Activated T-helper 2 cell treated with anti-CD3 and anti-CD28 coated beads, Interferon-gamma antibody, Interleukin-2, Interleukin-4, amounts not matched to agents 10 μg/mL and 5 μg/mL and 100 μg/mL, durations not matched to agents 14 hours and 24 hours and 36 hours (primary cell): Measurements from ENCODE around the gene ZNF629. TPM values are rescaled to one million over a fixed set of nuclear protein-coding genes. Genes with fewer than 3 reads are reported as not detected.

Source experiments
- DNase-seq: peaks from one replicate; pipeline ENCODE4 v3.0.0; 2021; ENCODE audit warnings: low spot score
- H3K27ac Mint-ChIP-seq: one replicate; pipeline ENCODE4 v1.8.0; 2021; ENCODE audit warnings: mixed read lengths
- H3K27me3 Mint-ChIP-seq: one replicate; pipeline ENCODE4 v1.8.0; 2021; ENCODE audit warnings: low read depth, mixed read lengths
- H3K36me3 Mint-ChIP-seq: one replicate; pipeline ENCODE4 v1.8.0; 2021; ENCODE audit warnings: low read depth, mixed read lengths
- H3K4me1 Mint-ChIP-seq: one replicate; pipeline ENCODE4 v1.8.0; 2021; ENCODE audit warnings: low read depth, mixed read lengths
- H3K4me3 Mint-ChIP-seq: one replicate; pipeline ENCODE4 v1.8.0; 2021; ENCODE audit warnings: low read depth, mild to moderate bottlenecking, moderate library complexity, mixed read lengths
- H3K9me3 Mint-ChIP-seq: one replicate; pipeline ENCODE4 v1.8.0; 2021; ENCODE audit warnings: mixed read lengths
- intact Hi-C: fragments of 100-400 bp; cut with micrococcal nuclease; formaldehyde crosslinking; loops from one replicate; pipeline ENCODE4 v1.15.1; 2023
- total RNA-seq: library from RNA; stranded (reverse); gene quantifications from 2 replicates; pipeline ENCODE4 v1.2.3, GENCODE V29; 2022

Gene ZNF629
- total RNA-seq, 1 donor from 2014 or later: 0.82 TPM

DNA sequence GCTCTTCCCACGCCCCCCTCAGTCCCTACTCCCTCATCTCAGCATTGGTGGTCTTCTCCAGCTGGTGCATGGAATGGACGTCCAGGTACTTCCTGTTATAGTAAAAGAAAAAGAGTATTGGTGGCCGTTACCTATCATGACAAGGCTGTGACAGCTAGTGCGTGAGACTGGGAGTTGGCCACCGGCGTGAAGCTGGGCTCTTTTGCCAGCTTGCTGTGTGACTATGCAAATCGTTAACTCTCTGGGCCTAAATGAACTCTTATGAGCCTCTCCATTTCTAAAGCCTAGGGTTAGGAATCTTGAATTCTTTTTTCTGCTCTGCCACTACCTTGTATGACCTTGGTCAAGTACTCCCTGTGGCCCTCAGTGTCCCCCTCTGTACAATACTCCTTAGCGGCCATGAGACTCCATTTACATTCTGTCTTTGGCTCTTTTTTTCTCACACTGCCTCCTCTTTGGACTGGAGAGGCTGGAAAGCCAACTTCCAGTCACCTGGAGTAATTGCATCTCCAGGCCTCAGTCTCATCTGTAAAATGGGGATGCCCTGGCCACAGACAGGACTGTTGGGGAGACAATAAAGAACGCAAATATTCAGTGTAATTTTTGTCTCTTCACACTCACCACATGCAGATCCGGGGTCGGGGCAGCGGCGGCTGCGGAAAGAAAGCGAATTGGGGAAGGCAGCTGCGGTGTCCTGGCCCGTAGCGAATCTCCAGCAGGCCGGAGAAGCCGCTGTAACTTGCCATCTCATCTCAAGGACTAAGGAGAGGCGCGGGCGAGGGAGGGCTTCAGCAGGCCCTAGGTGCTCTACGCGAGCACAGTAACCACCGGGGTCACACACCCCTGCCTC is 26.2 kb downstream of the ZNF629 start:
- intact Hi-C loops: loop anchor here (5.0 kb wide), 1 partner anchor 64 kb away; the partner anchor contains the start of gene SRCAP
- Mint-ChIP-seq H3K4me1 (peaks cover 17% of the 10 kb centered on the region), H3K36me3 (peaks cover 33% of the 10 kb centered on the region), H3K9me3 (no peaks in the 10 kb centered on the region), H3K27ac (peak overlapping the region; percentile 6), H3K27me3 (no peaks in the 10 kb centered on the region), H3K4me3 (peak overlapping the region; percentile 85)
- no peak for DNase-seq

DNA sequence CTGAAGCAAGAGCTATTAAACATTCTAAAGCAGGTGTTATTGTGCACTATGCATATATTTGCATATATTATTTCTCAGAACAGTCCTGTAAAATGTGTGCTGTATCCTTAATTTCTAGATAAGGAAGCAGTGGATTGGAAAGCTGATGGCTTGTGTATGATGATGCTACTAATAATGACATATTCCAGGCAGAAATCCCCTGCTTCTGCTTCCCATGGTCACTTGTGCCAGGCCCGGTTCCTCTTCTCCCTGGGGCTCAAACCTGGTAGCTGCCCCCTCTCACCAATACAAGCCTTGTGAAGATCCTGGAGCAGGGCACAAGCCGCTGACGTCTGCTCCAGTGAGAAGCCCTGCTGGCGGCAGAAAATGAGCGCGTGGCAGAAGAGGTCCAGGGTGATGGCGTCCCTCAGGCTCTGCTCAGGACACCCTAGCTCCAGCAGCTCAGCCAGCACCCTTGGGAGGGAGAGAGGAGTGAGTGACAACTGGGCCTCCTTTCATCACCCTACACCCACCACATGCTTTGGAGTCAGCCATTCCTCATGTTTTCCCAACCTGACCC is 26.9 kb downstream of the ZNF629 start:
- H3K27me3 Mint-ChIP-seq: no peaks in the 10 kb centered on the region
- H3K4me3 Mint-ChIP-seq: no peak overlapping the region
- H3K4me1 Mint-ChIP-seq: peaks cover 17% of the 10 kb centered on the region
- H3K27ac Mint-ChIP-seq: no peak overlapping the region
- DNase-seq: no peak
- intact Hi-C loops: loop anchor here (5.0 kb wide), 1 partner anchor 63 kb away; the partner anchor contains the start of gene SRCAP
- H3K36me3 Mint-ChIP-seq: peaks cover 26% of the 10 kb centered on the region
- no peaks in the 10 kb centered on the region for H3K9me3 Mint-ChIP-seq

DNA sequence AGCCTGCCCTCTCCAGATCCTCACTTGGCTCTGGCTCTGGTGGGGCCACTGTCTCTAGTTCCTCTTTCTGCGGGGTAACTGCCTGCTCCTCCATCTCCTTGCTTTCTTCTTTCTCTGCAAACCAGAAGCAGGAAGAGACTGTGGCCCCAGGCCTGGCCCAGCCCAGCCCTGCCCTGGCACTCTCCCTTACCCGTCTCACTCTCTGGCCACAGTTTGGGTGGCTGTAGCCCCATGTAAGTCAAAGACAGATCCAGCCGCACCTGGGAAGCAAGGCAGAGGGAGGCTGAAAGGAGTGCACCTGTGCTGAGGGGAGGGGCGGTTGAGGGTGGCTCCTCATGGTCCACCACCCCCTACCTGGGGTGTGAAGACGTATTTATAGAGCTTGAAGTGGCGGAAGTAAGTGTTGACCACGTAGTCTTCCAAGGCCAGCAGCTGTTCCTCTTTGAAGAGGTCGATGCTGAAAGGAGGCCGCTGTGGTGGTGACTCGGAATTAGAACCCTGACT is 28.0 kb downstream of the ZNF629 start:
- Mint-ChIP-seq H3K27ac (no peak overlapping the region), H3K4me3 (no peak overlapping the region), H3K4me1 (peaks cover 17% of the 10 kb centered on the region), H3K9me3 (no peaks in the 10 kb centered on the region), H3K27me3 (no peaks in the 10 kb centered on the region), H3K36me3 (peaks cover 23% of the 10 kb centered on the region)
- intact Hi-C loops: no loop called here
- DNase-seq: no peak

DNA sequence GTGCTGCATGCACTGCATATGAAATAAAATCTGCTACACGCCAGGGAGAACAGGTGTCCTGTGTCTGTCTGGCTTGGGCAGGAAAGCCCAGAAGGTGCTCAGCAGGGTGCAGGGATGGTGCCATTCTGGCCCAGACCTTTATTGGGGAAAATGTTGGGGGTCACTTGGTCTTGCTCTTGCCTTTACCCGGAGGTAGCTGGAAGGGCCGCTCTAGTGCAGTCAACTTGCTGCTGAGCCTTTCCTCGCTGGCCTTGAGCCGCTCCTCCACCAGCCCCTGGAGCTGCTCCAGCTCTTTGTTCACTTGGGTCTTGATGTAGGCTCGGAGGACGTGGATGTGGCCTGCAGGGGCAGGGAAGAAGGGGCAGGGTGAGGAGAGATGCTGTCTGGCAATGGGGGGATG is 29.7 kb downstream of the ZNF629 start:
- Mint-ChIP-seq H3K9me3 (no peaks in the 10 kb centered on the region), H3K36me3 (peaks cover 15% of the 10 kb centered on the region), H3K27ac (no peak overlapping the region), H3K4me3 (no peak overlapping the region), H3K4me1 (peaks cover 9% of the 10 kb centered on the region), H3K27me3 (no peaks in the 10 kb centered on the region)
- DNase-seq: no peak
- intact Hi-C loops: no loop called here

DNA sequence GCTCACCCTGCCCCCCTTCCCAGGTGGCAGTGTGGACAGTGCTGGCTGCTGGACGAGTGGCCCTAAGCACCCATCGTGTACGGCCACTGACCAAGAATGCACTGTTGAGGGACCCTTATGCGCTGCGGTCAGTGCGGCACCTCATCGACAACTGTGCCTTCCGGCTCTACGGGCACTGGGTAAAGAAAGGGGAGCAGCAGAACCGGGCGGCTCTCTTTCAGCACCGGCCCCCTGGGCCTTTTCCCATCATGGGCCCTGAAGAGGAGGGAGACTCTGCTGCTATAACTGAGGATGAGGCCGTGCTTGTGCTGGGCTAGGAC is 30.3 kb downstream of the ZNF629 start:
- intact Hi-C loops: no loop called here
- H3K36me3 Mint-ChIP-seq: peaks cover 11% of the 10 kb centered on the region
- H3K4me1 Mint-ChIP-seq: peaks cover 9% of the 10 kb centered on the region
- H3K27ac Mint-ChIP-seq: no peak overlapping the region
- H3K27me3 Mint-ChIP-seq: no peaks in the 10 kb centered on the region
- no peak overlapping the region for H3K4me3 Mint-ChIP-seq
- no peak for DNase-seq
- no peaks in the 10 kb centered on the region for H3K9me3 Mint-ChIP-seq

DNA sequence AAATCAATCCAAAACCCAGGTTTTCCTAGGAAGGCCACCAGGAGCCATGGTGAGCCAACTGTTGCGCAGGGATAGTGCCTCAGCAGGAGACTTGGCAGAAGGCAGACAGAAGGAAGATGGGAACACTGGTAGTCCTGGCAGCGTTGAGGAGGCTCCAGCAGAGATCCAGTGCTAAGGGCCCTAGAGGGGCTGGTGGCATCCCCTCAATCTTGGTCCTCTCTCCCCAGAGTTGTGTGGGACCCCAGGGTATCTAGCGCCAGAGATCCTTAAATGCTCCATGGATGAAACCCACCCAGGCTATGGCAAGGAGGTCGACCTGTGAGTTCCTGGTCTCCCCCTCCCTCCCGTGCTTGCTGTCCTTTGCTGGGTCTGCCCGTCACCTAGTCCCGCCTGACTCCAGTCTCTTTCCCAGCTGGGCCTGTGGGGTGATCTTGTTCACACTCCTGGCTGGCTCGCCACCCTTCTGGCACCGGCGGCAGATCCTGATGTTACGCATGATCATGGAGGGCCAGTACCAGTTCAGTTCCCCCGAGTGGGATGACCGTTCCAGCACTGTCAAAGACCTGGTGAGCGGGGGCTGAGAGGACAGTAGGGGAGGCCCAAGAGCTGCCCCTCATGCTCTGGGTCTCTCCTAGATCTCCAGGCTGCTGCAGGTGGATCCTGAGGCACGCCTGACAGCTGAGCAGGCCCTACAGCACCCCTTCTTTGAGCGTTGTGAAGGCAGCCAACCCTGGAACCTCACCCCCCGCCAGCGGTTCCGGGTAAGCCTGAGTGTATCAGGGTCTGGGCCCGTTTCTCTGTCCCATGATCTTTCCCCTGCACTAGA is 30.8 kb downstream of the ZNF629 start:
- H3K27me3 Mint-ChIP-seq: no peaks in the 10 kb centered on the region
- peaks cover 16% of the 10 kb centered on the region for H3K36me3 Mint-ChIP-seq
- no peak overlapping the region for H3K4me3 Mint-ChIP-seq
- H3K4me1 Mint-ChIP-seq: peaks cover 8% of the 10 kb centered on the region
- intact Hi-C loops: no loop called here
- no peak overlapping the region for H3K27ac Mint-ChIP-seq
- DNase-seq: no peak
- H3K9me3 Mint-ChIP-seq: no peaks in the 10 kb centered on the region

DNA sequence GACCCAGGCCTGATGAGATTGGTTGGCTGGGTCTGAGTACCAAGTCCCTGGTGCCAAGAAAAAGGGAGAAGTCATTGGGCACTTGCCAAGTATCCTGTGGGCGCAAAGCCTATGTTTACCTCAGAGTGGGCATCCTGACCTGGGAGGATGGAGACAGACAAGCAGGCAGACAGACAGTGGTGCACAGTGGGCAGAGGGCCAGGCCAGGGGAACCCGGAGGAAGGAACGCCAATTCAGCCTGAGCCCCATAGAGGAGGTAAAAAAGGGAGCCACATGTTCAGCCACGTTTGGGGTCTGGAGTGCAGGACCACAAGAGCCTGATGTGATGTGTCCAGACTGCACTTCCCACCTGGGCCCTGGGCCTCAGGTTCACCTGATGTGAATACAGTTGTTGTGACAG is 33.4 kb downstream of the ZNF629 start:
- no peak for DNase-seq
- Mint-ChIP-seq H3K9me3 (no peaks in the 10 kb centered on the region), H3K36me3 (peaks cover 30% of the 10 kb centered on the region), H3K4me1 (peaks cover 10% of the 10 kb centered on the region), H3K27ac (no peak overlapping the region), H3K27me3 (no peaks in the 10 kb centered on the region), H3K4me3 (no peak overlapping the region)
- intact Hi-C loops: no loop called here

DNA sequence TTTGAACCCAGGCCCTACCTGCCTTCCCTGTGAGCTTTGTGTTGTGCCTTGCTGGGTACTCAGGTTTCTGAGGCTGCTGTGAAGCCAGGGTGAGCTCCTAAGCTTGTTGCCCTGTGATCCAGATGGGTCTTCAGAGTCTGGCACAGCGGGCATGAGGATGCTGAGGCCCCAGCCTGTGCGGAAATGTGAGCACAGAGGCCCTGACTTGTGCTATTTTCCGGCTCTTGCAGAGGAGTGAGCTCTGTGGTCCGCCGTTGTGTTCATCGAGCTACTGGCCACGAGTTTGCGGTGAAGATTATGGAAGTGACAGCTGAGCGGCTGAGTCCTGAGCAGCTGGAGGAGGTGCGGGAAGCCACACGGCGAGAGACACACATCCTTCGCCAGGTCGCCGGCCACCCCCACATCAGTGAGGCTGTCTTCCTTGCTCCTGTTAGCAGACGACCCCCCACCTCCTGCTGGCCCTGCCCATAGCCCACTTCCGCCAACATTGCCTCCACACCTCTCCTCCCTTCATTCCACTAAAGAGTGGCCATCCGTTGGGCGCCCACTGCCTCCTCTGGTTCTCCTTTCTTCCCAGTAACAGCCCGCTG is 36.0 kb downstream of the ZNF629 start:
- H3K27me3 Mint-ChIP-seq: no peaks in the 10 kb centered on the region
- H3K4me3 Mint-ChIP-seq: peak overlapping the region; percentile 44
- peaks cover 31% of the 10 kb centered on the region for H3K36me3 Mint-ChIP-seq
- peaks cover 18% of the 10 kb centered on the region for H3K4me1 Mint-ChIP-seq
- DNase-seq: no peak
- intact Hi-C loops: no loop called here
- no peaks in the 10 kb centered on the region for H3K9me3 Mint-ChIP-seq
- no peak overlapping the region for H3K27ac Mint-ChIP-seq

DNA sequence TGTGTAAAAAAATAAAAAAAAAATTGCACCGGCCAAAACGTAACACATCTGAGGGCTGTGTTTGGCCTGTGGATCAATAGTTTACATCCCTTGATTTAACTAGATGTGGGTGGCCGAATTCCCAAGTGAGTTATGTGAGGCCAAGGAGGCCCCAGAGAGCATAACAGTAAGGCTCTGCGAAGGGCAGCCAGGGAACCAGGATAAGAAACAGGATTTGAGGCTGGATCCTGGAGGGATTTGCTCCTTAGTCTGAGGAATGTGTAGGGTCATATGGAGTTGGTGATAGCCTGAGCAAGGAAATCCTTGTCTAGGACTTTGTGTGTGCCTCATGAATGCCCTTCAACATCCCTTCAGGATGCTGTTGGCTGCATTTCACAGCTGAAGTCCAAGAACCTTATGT is 36.8 kb downstream of the ZNF629 start:
- no peak overlapping the region for H3K4me3 Mint-ChIP-seq
- DNase-seq: no peak
- peaks cover 18% of the 10 kb centered on the region for H3K4me1 Mint-ChIP-seq
- intact Hi-C loops: no loop called here
- H3K27ac Mint-ChIP-seq: no peak overlapping the region
- peaks cover 32% of the 10 kb centered on the region for H3K36me3 Mint-ChIP-seq
- H3K27me3 Mint-ChIP-seq: no peaks in the 10 kb centered on the region
- H3K9me3 Mint-ChIP-seq: no peaks in the 10 kb centered on the region

DNA sequence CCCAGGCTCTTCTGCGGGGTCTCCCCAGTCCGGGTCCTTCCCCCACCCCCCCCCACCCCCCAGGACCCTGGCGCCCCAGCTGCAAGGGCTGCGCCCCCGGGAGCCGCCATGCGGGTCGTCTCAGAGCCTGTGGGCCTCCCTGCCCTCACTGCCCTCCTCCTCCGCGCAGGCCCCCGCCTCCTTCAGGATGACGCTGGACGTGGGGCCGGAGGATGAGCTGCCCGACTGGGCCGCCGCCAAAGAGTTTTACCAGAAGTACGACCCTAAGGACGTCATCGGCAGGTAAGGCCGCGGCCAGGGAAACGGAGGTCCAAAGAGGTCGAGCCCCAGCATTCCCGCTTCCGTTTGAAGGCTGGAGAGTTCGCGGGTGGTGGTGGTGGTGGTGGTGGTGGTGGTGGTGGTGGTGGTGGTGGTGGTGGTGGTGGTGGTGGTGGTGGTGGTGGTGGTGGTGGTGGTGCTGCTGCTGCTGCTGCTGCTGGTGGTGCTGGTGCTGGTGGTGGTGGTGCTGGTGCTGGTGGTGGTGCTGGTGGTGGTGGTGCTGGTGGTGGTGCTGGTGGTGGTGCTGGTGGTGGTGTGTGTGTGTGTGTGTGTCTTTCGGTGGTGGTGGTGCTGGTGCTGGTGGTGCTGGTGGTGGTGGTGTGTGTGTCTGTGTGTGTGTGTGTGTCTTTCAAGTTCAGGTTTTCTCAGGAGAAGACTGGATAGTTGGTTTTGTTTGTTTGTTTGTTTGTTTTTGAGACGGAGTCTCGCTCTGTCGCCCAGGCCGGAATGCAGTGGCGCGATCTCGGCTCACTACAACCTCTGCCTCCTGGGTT is 38.2 kb downstream of the ZNF629 start:
- Mint-ChIP-seq H3K9me3 (no peaks in the 10 kb centered on the region), H3K27me3 (no peaks in the 10 kb centered on the region), H3K4me3 (peak overlapping the region; percentile 94), H3K27ac (peak overlapping the region; percentile 78), H3K4me1 (peaks cover 18% of the 10 kb centered on the region), H3K36me3 (peaks cover 34% of the 10 kb centered on the region)
- intact Hi-C loops: loop anchor here (1.0 kb wide), 3 partner anchors 13 to 126 kb away; partner anchors contain the start of genes CFAP119 and RNF40
- DNase-seq: no peak

DNA sequence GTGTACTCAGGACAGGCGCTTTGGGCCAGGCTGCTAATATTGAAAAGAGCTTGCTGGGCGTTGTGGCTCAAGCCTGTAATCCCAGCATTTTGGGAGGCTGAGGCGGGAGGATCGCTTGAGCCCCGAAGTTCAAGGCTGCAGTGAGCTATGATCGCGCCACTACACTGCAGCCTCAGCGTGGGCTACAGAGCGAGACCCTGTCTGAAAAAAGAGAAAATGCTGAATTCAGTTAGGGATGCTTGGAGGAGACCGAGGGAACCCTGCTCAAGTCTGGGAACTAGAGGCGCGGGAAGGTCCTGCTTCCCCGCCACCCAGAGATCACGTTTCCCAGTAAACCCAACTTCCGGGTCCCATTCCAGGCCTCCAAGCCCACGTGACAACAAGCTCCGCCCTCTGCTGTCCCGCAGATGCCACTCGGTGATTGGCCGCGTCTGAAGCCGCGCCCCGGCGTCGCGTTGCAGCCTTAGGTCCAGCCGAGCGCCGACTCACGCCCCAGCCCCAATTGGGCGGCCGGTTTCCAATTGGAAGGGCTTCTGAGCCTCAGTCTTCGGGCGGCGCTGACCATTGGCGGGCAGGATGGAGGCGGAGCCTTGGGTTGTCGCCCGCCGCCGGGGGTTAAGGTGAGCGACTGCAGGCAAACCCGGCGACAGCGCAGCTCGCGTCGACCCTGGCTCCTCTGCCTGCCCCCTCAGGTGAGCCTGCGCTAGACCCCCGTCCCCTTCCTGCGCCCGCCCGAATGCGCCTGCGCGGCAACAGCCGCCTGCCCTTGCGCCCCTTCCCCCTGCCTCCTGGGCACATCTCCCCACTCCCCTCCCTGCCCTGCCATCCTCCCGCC is 39.0 kb downstream of the ZNF629 start, which contains the start of gene PHKG2:
PHKG2 (plus strand) TSS at position 627 of the 835 bp plus-strand sequence. CDS start 396 bp downstream, outside the sequence.
- Mint-ChIP-seq H3K27ac (peak within 1 kb of the TSS; percentile 78), H3K4me3 (peak within 1 kb of the TSS; percentile 94), H3K9me3 (no peaks in the 10 kb centered on the region), H3K36me3 (peaks cover 41% of the 10 kb centered on the region), H3K27me3 (no peaks in the 10 kb centered on the region), H3K4me1 (peaks cover 18% of the 10 kb centered on the region)
- peak; percentile 98 for DNase-seq
- intact Hi-C loops: loop anchor here (1.0 kb wide), 3 partner anchors 14 to 127 kb away; partner anchors contain the start of genes CFAP119 and RNF40
